Retina (tissue), 1 donor: ENCODE results near the gene POLR2L.

Experiments
- DNase-seq: peaks from one replicate; pipeline ENCODE4 v3.0.0-alpha.2; 2016

The POLR2L gene

DNA sequence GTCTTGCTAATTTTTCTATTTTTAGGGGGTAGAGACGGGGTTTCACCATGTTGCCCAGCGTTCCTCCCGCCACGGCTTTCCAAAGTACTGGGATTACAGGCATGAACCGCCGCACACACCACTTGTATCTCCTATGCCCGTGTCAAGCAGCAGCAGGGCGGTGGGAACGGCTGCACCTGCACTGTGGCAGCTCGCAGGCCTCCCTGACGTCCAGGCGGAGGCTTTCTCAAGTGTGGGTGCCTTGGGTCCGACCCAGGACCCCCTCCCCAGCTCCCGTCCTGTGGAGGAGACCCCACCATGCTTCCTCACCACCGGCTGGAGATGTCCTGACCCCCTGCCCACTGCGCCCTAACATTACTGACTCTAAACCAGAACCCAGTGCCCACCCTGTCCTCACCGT is 26.1 kb upstream of the POLR2L start:
- DNase-seq = no peak

DNA sequence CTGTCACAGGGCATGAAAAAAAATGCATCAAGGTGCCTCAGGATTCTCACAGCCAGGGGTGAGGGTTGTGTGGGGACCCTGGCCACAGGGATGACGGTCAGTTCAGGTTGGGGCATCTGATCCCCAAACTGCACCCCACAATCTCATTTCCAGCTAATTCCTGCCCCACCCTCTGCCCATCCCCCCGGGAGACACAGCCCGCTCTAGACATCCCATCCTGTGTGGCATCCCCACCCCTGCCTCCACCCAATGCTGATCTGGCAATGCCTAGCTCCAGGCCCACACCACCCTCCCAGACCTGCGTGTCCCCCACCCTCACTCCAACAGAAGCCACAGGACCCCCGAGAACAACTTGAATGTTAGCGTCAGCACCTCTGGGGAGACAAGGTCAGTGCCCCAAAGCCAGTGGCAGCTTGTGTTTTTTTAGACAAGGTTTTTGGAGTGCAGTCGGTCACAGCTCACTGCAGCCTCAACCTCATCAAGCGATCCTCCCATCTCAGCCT is 25.6 kb upstream of the POLR2L start:
- no peak for DNase-seq

GRCh38 chr11:866481-866880 is 24.2 kb upstream of the POLR2L start:
- no peak for DNase-seq

DNA sequence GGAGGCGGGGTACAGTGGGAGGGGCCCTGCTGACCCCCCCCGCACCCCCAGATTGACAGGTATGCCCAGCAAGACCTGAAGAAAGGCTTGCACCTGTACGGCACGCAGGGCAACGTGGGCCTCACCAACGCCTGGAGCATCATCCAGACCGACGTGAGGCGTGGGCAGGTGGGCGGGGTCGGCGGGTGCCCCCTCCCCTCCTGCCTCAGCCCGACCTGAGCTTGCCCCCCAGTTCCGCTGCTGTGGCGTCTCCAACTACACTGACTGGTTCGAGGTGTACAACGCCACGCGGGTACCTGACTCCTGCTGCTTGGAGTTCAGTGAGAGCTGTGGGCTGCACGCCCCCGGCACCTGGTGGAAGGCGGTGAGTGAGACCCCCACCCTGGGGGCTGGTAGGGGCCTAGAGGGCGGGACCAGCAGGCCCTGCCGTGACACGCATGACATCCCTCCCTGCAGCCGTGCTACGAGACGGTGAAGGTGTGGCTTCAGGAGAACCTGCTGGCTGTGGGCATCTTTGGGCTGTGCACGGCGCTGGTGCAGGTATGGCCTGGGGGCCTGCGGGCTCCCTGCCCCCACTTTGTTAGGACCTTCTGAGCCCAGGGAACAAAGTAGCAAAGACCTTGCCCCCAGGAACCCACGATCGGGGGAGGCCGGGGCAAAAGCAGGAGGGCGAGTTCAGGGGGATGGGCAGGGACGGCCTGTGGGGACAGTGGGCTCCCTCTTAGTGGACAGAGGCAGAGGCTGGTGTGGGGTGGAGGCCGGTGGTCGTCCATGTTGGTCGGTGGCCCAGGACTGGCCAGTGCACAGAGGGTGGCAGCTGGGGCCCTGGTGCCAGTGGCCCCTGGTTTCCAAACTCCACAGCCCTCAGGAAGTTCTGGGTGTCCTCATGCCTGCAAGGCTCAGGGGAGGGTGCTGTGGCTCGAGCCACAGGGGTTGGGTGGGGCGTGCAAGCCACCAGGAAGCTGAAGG is 23.4 kb upstream of the POLR2L start:
- no peak for DNase-seq

DNA sequence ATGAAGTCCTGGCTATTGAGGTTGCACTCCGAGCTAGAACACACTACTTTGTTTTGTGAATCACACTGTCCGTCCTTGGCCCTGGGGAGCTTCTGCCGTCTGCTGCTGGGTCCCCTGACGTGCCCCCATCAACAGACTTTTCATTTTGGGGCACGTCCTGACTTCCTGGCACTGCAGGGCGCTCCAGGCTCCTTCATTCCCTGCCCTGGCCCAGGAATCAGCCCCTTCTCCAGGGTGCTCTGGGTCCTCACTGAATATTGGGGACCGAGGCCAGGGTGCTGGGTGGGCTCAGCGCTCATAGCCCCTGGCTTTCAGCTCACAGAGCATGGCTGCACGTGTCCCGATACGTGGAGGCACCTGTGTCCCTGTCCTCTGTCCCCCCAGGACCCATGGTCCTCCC is 22.6 kb upstream of the POLR2L start:
- DNase-seq = no peak

- no peak for DNase-seq
Measured at GRCh38 chr11:863910-864827, 21.8 kb upstream of the POLR2L start.

- peak; percentile 63 for DNase-seq
Measured at GRCh38 chr11:863023-863909, 20.9 kb upstream of the POLR2L start.

DNA sequence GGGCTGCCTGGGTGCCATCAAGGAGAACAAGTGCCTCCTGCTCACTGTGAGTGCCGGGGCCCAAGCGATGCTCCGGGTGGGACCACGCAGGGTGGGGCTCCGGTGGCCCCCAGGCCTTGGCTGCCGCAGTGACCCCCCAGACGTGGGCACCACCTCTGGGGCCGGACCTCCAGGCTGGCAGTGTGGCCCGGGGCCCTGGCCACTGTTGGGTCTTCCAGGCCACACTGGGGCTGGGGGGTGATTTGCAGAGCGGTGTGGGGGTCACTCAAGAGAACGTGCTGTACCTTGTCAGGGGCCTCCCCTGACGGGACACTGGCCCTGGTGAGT is 20.3 kb upstream of the POLR2L start:
- peak; percentile 56 for DNase-seq

GRCh38 chr11:862081-862661 is 19.8 kb upstream of the POLR2L start:
- peak; percentile 57 for DNase-seq

GRCh38 chr11:861105-861479 is 18.8 kb upstream of the POLR2L start:
- no peak for DNase-seq

DNA sequence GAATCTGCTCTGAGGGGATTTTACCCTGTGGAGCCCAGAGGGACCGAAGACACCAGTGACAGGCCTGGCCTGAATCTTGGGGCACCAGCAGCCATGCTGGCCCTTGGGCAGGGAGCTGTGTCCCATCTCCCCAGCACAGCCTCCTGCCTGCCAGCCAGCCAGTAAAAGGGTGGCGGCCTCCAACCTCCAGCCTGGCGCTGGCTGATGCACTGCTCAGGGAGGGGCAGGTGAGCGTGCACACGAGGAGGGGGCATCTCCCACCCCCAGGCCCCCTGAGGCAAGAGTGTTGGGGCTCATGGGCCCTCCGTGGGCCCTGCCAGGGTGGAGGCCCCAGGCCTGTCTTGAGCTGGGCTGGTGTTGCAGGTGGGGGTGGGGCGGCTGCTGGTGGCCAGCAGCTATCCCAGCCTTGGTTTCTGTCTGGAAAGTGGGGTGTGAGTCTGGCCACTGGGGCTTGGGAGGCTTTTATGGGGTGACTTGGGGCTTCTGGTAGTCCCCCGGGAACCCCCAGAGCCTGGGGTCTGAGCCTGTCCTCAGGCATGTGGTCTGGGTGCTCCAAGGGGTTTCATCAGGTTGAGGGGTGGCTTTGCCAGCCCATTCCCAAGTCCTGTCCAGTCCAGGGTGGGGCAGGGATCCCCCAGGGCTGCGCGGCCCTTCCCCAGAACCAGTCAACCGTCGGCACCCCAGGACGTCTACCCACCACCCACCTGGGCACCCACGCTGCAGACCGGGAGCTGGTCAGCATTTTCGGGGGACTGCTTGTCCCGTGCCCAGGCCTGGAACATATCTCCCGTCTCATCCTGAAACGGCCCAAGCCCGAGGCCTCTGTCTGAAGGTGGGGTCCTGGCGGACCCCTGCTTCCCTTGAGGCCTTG is 18.1 kb upstream of the POLR2L start:
- DNase-seq = no peak

DNA sequence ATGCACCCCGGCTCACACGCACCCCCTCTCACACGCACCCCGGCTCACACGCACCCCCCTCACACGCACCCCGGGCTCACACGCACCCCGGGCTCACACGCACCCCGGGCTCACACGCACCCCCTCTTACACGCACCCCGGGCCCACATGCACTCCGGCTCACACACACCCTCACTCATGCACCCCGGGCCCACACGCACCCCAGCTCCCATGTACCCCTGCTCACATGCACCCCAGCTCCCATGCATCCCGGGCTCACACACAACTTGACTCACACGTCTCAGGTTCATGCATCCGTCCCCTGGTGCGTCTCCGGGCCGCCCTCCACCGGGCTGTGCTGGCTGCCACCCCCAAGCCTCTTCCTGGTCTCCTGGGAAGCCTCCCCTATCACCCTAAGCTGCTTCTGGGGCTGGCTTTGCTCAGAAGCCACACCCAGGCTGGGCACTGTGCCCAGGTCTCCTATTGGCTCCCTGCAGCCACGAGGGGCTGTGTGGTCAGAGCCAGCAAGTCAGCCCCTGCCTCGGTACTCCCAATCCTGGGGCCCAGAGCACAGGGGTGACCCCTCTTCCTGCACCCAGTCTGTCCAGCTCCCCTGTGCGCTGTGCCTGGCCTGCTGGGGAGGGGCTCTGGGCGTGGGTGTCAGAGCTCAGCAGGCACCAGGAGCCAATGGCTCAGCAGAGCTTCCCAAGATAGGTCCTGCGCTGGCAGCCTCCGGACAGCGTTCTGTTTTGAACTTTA is 17.2 kb upstream of the POLR2L start:
- peak; percentile 31 for DNase-seq

GRCh38 chr11:858762-859339 is 16.5 kb upstream of the POLR2L start:
- no peak for DNase-seq

- DNase-seq = no peak
Measured at GRCh38 chr11:858053-858761, 15.9 kb upstream of the POLR2L start.

- no peak for DNase-seq
Measured at GRCh38 chr11:856397-856796, 14.1 kb upstream of the POLR2L start.

DNA sequence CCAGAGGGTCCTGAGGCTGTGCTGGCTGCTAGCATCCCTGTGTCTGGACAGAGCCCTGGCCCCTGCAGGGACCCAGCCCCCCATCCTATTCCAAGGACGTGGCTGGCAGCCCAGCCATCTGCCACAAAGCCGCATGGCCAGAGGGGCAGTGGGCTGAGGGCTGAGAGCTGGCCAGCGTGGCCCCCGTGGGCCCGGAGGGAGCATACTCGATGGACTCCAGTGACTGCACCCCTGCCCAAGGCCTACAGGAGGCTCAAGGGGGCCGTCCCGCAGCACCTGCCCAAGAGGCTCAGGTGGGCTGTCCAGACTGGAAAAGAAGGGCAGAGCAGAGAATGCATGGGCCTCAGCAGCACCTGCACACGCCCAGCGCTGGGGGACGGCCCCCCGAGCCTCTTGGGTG is 13.5 kb upstream of the POLR2L start:
- DNase-seq = no peak

DNA sequence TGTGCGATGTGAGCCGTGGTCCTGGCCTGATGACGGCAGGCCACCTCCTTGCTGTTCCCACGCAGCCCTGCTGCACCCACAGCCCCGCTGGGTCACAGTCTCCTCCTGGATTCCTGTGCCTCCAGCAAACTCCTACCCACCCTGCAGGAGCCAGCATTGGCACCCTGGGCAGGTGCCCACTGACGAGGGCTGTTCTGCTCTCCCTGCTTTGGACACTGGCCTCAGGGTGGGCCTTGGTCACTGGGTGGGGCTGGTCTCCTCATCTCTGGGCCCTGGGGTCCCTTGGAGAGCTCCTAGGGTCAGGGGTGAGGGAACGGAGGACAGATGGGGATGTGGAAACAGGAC is 13.0 kb upstream of the POLR2L start:
- DNase-seq = no peak

DNA sequence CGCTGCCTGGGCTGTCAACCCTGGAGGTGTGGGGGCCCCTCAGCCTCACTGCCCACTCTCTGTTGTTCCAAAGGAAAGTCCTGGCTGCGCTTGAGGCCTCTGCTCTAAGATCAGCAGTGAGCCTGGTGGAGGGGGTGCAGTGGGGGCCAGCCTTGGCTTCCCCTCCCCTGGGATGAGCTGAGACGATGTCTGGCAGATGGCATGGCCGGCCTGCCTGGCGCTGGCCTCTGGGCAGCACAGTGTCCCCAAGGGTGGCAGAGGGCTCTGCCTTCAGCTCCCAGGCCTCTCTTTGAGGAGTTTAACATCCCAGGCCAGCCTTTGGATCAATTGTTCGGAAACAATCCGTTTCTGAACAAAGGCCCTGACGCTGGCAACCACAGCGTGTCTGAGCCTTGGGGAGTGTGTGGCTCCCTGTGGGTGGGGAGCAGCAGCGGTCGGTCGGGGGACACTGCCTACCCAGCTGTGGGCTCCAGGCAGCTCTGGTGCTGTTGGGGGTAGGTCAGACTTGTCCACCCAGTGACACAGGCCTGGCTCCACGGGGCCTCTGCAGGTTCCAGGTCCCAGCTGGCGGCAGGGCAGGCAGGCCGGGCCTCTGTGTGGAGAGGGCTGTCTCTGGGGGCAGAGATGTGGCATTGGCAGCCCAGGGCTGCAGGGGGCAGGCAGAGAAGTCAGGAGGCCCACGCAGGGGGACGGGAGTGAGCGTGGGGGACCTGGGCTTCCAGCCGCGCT is 12.4 kb upstream of the POLR2L start:
- peak; percentile 72 for DNase-seq
